Liver (tissue), 9 donors: ENCODE results near the gene NT5M. TPM values are rescaled to one million over a fixed set of nuclear protein-coding genes. Genes with fewer than 3 reads are reported as not detected.

ENCODE experiments used
- DNase-seq: peaks from one replicate; pipeline ENCODE4 v3.0.0-alpha.2; 2017; ENCODE audit warnings: low spot score
- H3K27ac ChIP-seq, 2 donors: one replicate each; pipeline ENCODE4 v1.7.0; 2013; ENCODE audit warnings: inconsistent platforms in 2 of 2, low read length in 2 of 2, control low read depth in 1 of 2, low read depth in 1 of 2, mild to moderate bottlenecking in 1 of 2
- H3K27me3 ChIP-seq, 4 donors: one replicate each; pipeline versions ENCODE4 v1.6.1 to v1.7.0; 2013; ENCODE audit warnings: low read length in 3 of 4, inconsistent platforms in 1 of 4, mild to moderate bottlenecking in 1 of 4, moderate library complexity in 1 of 4; ENCODE audit not compliant: control insufficient read depth in 4 of 4, insufficient read depth in 4 of 4
- H3K36me3 ChIP-seq, 4 donors: one replicate each; pipeline versions ENCODE4 v1.6.1 to v1.7.0; 2013; ENCODE audit warnings: low read length in 3 of 4, mild to moderate bottlenecking in 3 of 4, low read depth in 1 of 4, moderate library complexity in 1 of 4; ENCODE audit not compliant: control insufficient read depth in 4 of 4, insufficient read depth in 3 of 4
- H3K4me1 ChIP-seq, 4 donors: one replicate each; pipeline versions ENCODE4 v1.6.1 to v1.7.0; 2013; ENCODE audit warnings: low read length in 3 of 4, mild to moderate bottlenecking in 3 of 4, moderate library complexity in 1 of 4; ENCODE audit not compliant: control insufficient read depth in 4 of 4, insufficient read depth in 4 of 4
- H3K4me3 ChIP-seq, 3 donors: one replicate each; pipeline versions ENCODE4 v1.6.1 to v1.7.0; 2013; ENCODE audit warnings: low read length in 3 of 3, control low read depth in 1 of 3, low read depth in 1 of 3, mild to moderate bottlenecking in 1 of 3
- H3K9ac ChIP-seq, 2 donors: one replicate each; pipeline ENCODE4 v1.7.0; 2013; ENCODE audit warnings: low read length in 2 of 2, mild to moderate bottlenecking in 2 of 2, moderate library complexity in 2 of 2, control low read depth in 1 of 2, low read depth in 1 of 2
- H3K9me3 ChIP-seq, 4 donors: one replicate each; pipeline versions ENCODE4 v1.6.1 to v1.7.0; 2013; ENCODE audit warnings: low read length in 3 of 4; ENCODE audit not compliant: control insufficient read depth in 4 of 4
- FOXA1 ChIP-seq: IDR thresholded peaks from 2 replicates; pipeline ENCODE4 v1.6.1; 2016; ENCODE audit warnings: antibody characterized with exemption
- FOXA2 ChIP-seq: IDR thresholded peaks from 2 replicates; pipeline ENCODE4 v1.6.1; 2016; ENCODE audit warnings: antibody characterized with exemption
- HNF4A ChIP-seq, 2 donors: conservative IDR thresholded peaks; 2 replicates each; pipeline ENCODE4 v1.6.1; 2016; ENCODE audit warnings: antibody characterized with exemption in 2 of 2, mild to moderate bottlenecking in 2 of 2
- JUND ChIP-seq, 2 donors: IDR thresholded peaks; 2 replicates each; pipeline ENCODE4 v1.6.1; 2016; ENCODE audit warnings: antibody characterized with exemption in 2 of 2
- MAX ChIP-seq: IDR thresholded peaks from 2 replicates; pipeline ENCODE4 v1.6.1; 2016; ENCODE audit warnings: antibody characterized with exemption
- NR2F2 ChIP-seq: IDR thresholded peaks from 2 replicates; pipeline ENCODE4 v1.6.1; 2016; ENCODE audit warnings: antibody characterized with exemption
- REST ChIP-seq: IDR thresholded peaks from 2 replicates; pipeline ENCODE4 v1.6.1; 2016; ENCODE audit warnings: antibody characterized with exemption, mild to moderate bottlenecking
- RXRA ChIP-seq, 2 donors: IDR thresholded peaks; 2 replicates each; pipeline ENCODE4 v1.6.1; 2017 to 2018; ENCODE audit warnings: antibody characterized with exemption in 2 of 2, mild to moderate bottlenecking in 1 of 2
- SP1 ChIP-seq: IDR thresholded peaks from 2 replicates; pipeline ENCODE4 v1.6.1; 2018; ENCODE audit warnings: antibody characterized with exemption, mild to moderate bottlenecking
- TAF1 ChIP-seq: conservative IDR thresholded peaks from 2 replicates; pipeline ENCODE4 v1.6.1; 2016; ENCODE audit warnings: antibody characterized with exemption, mild to moderate bottlenecking
- ZBTB33 ChIP-seq: IDR thresholded peaks from 2 replicates; pipeline ENCODE4 v1.6.1; 2016; ENCODE audit warnings: antibody characterized with exemption
- WGBS: extraction: QIAGEN DNeasy Blood & Tissue Kit; methylation state at CpG from one replicate; pipeline ENCODE4 v1.1.7; 2013; 5-methylcytosine and 5-hydroxymethylcytosine counted together
- polyA plus RNA-seq, 2 donors: library from polyadenylated mRNA; stranded (reverse) in 1 of 2; unstranded in 1 of 2; fragments of 200-250 nt in 1 of 2; fragments of >200 nt in 1 of 2; fragmentation: Nextera tagmentation in 1 of 2; extraction: Ambion mirVana in 1 of 2; gene quantifications; one replicate each; pipeline versions ENCODE4 v1.2.1 to v1.2.3, GENCODE V29; 2013 to 2015
- total RNA-seq, 2 donors: library from RNA; depleted of rRNA; stranded (reverse); fragments of >200 nt; gene quantifications; one replicate each; pipeline ENCODE4 v1.2.3, GENCODE V29; 2014
- TF ChIP-seq, protein P1 (sequence below): fragments of 150-350 bp; IDR thresholded peaks from 2 replicates; pipeline ENCODE4 v1.5.1; 2017; ENCODE audit warnings: improper control_type of control experiment, low read depth, low read length; ENCODE audit not compliant: missing input control
- donor health status: healthy.
- donor health status: healthy.
- donor health status: healthy.
- donor health status: healthy.
- donor health status: healthy.

NT5M gene
- total and polyA plus RNA-seq, 4 donors, result 0.42 to 7.9 (median 0.66) TPM

DNA sequence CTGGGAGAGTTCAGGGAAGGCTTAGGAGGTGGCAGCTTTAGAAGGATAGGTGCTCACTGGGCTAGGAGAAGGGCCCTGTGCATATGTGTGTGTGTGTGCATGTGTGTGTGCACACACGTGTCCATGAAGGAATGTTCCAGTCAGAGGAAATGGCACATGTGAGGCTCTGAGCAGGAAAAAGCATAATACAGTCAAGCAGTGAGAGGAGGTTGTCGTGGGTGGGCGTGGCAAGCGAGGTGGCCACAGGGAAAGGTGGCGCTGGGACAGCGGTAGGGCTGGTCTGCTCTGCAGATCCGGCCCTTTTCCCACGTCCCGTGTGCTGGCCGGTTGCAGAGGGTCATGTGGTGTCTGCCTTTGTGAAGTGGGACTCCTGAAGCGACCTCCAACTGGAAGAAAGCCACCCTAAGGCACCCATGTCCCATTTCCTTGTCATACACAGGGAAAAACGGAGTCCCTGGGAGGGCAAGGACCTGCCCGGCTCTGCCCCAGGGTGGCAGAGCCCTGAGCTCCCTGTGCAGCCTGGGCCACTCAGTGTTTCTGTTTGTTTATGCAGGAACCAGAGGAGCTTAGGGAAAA is 40.1 kb downstream of the NT5M start (continued):
- TF ChIP-seq ZBTB33 (no peak), TAF1 (no peak), FOXA2 (no peak), JUND (IDR thresholded peaks at IDR 0.05) (no peak), HNF4A (conservative IDR thresholded peaks at IDR 0.05) (no peak), REST (no peak)

GRCh38 chr17:17343896-17344506 is 40.8 kb downstream of the NT5M start:
- H3K4me3 ChIP-seq, result no peak overlapping the region
- WGBS, result 95% methylated on average over 14 of the region's 14 CpGs
- H3K27me3 ChIP-seq, result no peaks in the 10 kb centered on the region
- no peaks in the 10 kb centered on the region for H3K4me1 ChIP-seq
- peak; percentile 27 for DNase-seq
- H3K27ac ChIP-seq, result no peak overlapping the region
- H3K9me3 ChIP-seq, result no peaks in the 10 kb centered on the region
- H3K9ac ChIP-seq, result no peak overlapping the region
- TF ChIP-seq NR2F2, result no peak
- no peak for TF ChIP-seq FOXA2
- TF ChIP-seq JUND (IDR thresholded peaks at IDR 0.05), result no peak
- no peak for TF ChIP-seq MAX
- TF ChIP-seq, protein P1, sequence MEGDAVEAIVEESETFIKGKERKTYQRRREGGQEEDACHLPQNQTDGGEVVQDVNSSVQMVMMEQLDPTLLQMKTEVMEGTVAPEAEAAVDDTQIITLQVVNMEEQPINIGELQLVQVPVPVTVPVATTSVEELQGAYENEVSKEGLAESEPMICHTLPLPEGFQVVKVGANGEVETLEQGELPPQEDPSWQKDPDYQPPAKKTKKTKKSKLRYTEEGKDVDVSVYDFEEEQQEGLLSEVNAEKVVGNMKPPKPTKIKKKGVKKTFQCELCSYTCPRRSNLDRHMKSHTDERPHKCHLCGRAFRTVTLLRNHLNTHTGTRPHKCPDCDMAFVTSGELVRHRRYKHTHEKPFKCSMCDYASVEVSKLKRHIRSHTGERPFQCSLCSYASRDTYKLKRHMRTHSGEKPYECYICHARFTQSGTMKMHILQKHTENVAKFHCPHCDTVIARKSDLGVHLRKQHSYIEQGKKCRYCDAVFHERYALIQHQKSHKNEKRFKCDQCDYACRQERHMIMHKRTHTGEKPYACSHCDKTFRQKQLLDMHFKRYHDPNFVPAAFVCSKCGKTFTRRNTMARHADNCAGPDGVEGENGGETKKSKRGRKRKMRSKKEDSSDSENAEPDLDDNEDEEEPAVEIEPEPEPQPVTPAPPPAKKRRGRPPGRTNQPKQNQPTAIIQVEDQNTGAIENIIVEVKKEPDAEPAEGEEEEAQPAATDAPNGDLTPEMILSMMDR, result no peak
- no peak for TF ChIP-seq FOXA1
- TF ChIP-seq REST, result no peak
- no peak for TF ChIP-seq RXRA (IDR thresholded peaks at IDR 0.05)
- TF ChIP-seq ZBTB33, result no peak
- no peak for TF ChIP-seq HNF4A (conservative IDR thresholded peaks at IDR 0.05)
- TF ChIP-seq SP1, result no peak
- no peaks in the 10 kb centered on the region for H3K36me3 ChIP-seq
